HG02852 (cell line): ENCODE results near the gene KMT2D.

Experiments used
- ATAC-seq: cut with Tn5 transposase; IDR thresholded peaks from one replicate; pipeline ENCODE4 v1.9.1; 2021; ENCODE audit warnings: mild to moderate bottlenecking, moderate library complexity; ENCODE audit not compliant: unreplicated experiment

Gene KMT2D

DNA sequence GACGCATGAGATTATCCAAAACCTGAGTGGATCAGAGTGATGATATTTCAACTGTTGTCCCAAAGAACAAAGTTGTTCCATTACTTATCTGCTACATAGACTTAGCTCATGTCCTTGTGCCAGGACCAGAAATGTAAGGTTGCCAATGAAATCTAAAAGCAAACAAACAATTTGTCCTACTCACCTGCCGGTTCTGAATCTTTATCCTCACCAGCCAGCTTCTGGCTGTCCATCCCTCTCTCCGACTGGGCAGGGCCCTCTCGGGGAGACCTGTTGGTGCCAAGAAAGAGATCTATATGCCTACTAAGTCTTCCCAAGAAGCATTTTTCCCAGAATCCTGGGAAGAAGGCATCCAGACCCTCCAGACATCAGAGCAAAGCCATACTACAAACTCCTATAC is 5.5 kb downstream of the KMT2D start:
- ATAC-seq: no peak

DNA sequence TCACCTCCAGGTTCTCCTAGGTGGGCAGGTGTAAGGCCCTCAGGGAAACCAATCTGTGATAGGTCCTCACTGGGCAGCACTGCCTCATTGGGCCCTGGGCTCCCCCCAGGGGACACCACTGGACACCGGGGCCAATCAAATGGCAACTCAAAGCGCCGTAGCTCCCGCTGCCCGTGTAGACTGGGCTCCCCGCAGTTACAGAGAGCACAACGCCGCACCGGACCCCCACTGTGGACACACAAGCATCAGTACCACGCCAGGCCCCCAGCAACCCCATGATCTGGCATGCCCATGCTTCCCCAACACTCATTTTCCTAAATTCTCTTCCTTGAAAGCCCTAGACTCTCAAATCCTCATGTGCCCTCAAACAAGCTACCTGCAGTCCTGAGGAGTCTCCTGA is 6.1 kb downstream of the KMT2D start:
- ATAC-seq: no peak

GRCh38 chr12:49054096-49054495 is 6.5 kb downstream of the KMT2D start:
- ATAC-seq: no peak

DNA sequence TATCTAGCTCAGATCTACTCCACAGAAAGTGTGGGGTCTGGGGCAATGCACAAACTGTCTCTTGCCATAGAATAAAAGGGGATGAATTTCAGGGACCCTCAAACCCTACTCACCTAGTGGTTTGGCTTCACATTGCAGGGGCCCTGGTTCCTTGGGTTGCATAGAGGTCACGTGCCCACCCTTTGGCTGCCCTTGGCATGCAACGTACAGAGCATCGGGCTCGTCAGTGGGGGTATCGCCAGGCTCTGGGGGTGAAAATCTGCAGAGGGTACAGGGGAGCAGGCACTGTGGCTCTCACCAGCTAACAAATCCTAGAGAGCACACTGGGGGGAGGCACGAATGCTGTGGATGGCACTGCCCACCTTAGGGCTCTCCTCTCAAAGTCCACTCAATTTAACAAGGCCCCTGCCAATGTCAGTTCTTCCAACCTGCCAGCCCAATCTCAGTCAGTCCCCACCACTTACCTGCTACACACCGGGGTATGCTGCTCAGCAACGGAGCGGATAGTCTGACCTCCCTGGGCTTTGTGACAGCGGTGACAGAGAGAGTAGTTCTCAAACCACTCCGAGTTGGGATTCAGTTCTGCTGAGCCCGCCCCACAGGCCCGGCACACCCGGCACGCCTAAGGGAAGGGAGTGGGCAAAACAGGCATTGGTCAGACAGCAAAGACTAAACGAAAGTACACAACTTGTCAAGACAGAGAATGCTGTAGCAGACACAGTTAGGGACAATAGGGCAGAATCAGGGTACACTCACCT is 8.0 kb downstream of the KMT2D start:
- ATAC-seq: no peak

- no peak for ATAC-seq
These were observed 8.7 kb downstream of the KMT2D start for GRCh38 chr12:49051777-49052438.

DNA sequence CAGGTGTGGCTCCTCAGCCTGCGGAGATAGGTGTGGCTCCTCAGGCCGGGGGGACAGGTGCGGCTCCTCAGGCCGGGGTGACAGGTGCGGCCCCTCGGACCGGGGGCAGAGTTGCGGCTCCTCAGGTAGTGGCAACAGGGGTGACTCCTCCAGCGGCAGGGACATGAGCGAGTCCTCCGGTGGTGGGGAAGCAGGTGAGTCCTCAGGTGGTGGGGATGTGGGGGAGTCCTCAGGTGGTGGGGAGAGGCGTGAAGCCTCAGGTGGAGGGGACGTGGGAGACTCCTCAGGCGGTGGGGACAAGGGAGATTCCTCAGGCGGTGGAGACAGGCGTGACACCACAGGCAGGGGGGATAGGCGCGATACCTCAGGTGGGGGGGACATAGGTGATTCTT is 9.2 kb downstream of the KMT2D start:
- ATAC-seq: no peak

DNA sequence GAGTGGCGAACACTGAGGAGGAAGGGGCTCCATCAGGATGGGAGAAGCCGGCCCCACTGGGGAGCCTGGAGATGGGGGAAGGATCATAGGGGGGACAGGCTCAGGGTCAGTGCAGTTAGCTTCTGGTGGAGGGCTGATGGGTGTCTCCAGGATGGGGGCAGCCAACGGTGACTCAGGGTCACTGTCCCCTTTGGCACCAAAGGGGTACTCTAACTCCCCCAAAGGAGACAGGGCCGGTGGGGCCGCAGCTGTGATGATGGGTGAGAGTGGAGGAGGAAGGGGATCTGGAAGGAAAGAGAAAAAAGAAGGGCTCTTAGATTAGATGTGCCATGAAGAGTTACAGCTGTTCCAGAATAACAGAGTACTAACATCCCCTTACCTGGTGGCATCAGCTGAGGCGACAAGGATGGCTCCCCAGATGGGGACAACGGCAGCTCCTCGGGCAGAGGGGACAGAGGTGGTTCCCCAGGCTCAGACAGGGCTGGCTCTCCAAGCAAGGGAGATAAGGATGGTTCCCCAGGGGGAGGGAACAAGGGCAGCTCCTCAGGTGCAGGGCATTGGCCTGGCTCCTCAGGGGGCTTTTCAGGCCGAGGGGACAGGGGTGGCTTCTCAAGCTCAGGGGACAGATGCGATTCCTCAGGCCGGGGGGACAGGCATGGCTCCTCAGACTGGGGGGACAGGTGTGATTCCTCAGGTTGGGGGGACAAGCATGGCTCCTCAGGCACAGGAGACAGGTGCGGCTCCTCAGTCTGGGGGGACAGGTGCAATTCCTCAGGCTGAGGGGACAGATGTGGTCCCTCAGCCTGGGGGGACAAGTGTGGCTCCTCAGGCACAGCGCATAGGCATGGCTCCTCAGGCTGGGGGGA is 9.9 kb downstream of the KMT2D start:
- no peak for ATAC-seq

- no peak for ATAC-seq
These were observed 10.9 kb downstream of the KMT2D start for GRCh38 chr12:49049566-49050224.

GRCh38 chr12:49048953-49049352 is 11.6 kb downstream of the KMT2D start:
- no peak for ATAC-seq

GRCh38 chr12:49046129-49046895 is 14.3 kb downstream of the KMT2D start:
- ATAC-seq: no peak

GRCh38 chr12:49044660-49045059 is 15.9 kb downstream of the KMT2D start:
- no peak for ATAC-seq

DNA sequence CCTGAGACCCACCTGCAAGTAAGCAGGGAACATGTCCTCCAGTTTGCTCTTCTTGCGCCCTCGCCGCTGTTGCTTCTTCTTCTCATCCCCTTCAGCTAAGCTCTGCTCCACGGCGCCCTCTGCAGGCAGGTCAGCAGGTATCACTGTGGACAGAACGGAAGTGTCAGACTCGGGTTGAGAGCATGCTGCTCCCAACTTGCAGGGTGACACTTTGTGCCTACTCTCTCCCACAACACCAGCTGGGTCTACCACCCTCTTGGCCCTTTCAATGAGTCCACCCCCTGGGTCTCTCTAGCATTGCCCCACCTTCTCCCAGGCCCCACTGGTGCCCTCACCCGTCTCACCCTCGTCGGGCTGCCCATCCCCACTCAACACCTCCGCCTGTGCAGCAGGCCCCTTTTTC is 16.7 kb downstream of the KMT2D start:
- no peak for ATAC-seq

DNA sequence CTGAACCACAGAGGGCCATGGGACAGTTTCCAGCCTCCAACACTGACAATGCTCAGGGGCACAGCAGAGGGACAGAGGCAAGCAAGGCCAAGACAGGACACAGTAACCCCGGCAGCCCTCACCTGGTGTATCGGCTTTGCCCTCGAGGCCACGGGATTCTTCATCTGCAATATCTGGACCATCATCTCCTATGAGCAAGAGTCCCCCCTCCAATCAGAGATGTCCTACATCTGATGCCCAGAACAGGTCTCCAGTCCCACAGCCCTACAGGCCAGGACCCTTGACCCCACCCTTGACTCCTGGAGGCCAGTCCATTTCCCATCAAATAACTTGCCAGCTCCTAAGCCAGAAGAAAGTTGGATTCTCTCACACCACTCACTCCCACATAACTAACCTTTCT is 17.4 kb downstream of the KMT2D start:
- ATAC-seq: no peak

DNA sequence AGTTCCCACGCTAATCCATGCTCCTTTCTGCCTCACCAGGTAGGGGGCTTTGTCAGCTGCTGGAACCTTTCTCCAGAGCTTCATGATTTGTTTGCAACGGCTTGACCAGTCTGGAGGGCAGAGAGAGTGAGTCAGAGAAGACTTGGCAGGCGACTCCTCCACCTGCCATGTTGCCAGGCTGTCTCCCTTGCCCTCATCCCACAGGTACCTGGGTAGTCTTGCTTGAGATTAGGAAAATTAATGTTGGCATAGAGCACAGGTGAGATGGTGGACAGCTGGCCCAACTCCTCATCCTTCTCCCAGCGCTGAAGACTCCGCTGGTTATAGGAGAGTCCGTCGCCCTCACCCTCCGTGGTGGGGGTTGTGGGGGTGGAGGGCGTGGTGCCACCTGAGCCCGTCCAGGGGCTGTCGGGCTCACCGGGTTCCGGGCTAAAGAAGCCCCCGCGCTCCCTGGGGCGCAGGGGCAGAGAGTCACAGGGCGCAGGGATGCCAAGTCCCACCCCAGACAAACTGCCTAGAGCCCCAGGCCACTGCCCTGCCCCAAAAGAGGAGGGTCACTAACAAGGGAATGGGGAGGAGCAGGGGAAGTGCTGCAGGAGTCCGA is 18.6 kb downstream of the KMT2D start:
- no peak for ATAC-seq

DNA sequence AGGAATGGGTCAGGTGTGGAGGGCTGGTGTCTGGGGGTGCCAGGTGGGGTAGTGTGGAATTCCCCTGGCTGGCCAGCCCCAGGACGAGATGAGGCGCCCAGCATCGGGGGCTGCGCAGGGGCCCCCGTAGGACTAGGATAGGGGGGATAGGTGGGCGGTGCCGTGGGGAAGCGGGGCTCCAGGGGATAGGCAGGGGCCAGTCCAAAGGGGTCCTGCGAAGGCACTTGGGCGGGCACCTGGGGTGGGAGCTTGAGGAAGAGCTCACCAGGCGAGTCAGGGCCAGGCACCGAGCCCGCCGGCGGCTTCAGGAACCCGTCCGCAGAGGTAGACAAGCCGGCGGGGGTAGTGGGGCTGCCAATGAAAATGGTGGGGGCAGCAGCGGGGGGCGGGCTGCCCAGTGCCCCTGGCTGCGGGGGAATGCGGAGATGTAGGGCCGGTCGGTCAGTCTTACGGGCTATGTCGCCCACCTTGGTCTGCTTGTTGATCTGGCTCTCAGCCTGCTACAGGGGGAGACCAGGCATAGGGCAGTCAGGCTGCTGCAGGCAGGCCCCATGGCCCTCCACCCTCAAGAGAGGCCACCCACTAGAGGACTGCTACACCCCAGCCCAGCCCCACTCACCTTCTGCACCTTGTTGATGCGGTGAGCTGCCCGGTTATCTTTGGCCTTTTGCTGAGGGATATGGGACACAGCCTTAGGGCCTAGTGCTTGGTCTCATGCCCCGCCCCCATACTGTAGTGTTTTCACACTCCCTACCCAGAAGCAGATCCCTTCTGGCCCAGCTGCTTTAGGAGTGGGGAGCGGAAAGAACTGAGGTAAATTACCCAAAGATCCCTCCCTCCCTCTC is 19.3 kb downstream of the KMT2D start:
- ATAC-seq: no peak

GRCh38 chr12:49040364-49040855 is 20.2 kb downstream of the KMT2D start:
- no peak for ATAC-seq

DNA sequence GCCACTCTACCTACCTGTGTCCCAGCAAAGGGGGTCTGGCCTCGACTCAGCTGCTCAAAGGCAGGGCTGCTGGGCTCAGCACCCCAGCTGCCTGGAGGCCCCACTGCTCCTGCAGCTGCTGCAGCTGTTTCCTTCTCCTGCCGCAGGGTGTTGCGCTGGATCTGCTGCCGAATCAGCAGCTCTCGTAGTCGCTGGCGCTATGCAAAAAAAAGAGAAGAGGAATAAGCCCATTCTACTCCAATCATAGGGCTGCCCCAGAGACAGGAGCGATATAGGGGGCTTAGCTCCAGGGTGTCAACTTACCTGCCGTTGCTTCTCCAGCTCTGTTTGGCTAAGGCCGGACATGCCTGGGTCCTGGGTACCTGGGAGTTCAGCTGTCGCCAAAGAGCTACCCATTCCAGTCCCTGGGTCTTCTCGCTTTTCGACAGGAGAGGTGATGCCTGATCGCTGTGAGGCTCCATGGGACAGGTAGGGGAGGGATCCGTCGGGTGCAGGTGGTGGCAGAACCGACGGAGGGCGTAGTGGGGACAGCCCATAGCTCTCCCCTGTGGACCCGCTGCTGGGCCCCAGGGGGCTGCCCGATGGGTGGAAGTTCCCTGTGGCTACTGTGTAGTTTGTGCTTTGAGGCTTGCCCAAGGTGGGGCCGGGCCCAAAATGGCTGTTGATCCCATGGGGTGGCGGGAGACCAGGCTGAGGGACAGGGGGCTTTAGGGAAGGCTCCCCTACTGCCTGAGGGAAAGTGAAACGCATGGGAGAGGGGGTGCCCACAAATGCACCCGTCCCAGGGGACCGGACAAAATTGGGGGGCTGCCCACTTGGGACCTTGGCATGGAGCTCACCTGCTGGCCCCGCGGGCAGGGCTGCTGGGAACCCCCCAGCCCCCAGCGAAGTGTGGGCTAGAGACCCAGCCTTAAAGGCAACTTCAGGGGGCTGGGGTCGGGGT is 20.9 kb downstream of the KMT2D start:
- no peak for ATAC-seq
